ENCODE data around the gene FAM114A1.

DNA sequence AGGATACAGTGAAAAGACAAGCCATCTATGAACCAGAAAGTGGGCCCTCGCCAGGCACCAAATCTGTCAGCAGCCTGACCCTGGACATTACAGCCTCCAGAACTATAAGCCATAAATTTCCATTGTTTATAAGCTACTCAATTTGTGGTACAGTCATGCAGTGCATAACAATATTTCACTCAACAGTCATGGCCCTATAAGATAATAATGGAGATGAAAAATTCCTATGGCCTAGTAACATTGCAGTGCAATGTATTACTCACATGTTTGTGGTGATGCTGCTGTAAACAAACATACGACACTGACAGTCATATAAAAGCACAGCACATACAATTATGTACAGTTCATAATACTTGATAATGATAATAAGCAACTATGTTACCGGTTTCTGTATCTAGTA, 45.9 kb upstream of the FAM114A1 start:
- TF ChIP-seq, protein P1, sequence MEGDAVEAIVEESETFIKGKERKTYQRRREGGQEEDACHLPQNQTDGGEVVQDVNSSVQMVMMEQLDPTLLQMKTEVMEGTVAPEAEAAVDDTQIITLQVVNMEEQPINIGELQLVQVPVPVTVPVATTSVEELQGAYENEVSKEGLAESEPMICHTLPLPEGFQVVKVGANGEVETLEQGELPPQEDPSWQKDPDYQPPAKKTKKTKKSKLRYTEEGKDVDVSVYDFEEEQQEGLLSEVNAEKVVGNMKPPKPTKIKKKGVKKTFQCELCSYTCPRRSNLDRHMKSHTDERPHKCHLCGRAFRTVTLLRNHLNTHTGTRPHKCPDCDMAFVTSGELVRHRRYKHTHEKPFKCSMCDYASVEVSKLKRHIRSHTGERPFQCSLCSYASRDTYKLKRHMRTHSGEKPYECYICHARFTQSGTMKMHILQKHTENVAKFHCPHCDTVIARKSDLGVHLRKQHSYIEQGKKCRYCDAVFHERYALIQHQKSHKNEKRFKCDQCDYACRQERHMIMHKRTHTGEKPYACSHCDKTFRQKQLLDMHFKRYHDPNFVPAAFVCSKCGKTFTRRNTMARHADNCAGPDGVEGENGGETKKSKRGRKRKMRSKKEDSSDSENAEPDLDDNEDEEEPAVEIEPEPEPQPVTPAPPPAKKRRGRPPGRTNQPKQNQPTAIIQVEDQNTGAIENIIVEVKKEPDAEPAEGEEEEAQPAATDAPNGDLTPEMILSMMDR (IDR thresholded peaks at IDR 0.05): no peak
- TF ChIP-seq, protein P2, sequence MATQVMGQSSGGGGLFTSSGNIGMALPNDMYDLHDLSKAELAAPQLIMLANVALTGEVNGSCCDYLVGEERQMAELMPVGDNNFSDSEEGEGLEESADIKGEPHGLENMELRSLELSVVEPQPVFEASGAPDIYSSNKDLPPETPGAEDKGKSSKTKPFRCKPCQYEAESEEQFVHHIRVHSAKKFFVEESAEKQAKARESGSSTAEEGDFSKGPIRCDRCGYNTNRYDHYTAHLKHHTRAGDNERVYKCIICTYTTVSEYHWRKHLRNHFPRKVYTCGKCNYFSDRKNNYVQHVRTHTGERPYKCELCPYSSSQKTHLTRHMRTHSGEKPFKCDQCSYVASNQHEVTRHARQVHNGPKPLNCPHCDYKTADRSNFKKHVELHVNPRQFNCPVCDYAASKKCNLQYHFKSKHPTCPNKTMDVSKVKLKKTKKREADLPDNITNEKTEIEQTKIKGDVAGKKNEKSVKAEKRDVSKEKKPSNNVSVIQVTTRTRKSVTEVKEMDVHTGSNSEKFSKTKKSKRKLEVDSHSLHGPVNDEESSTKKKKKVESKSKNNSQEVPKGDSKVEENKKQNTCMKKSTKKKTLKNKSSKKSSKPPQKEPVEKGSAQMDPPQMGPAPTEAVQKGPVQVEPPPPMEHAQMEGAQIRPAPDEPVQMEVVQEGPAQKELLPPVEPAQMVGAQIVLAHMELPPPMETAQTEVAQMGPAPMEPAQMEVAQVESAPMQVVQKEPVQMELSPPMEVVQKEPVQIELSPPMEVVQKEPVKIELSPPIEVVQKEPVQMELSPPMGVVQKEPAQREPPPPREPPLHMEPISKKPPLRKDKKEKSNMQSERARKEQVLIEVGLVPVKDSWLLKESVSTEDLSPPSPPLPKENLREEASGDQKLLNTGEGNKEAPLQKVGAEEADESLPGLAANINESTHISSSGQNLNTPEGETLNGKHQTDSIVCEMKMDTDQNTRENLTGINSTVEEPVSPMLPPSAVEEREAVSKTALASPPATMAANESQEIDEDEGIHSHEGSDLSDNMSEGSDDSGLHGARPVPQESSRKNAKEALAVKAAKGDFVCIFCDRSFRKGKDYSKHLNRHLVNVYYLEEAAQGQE (IDR thresholded peaks at IDR 0.05; ENCODE audit: insufficient read depth in 1 of 2, low read depth in 2 of 2, low read length in 1 of 2): no peak
